Hepatocyte (in vitro differentiated cells): Measurements from ENCODE around the gene NFIX.

Source experiments
- EZH2 ChIP-seq: fragments of 200-600 bp; sonication (generic); IDR thresholded peaks from 2 replicates; pipeline ENCODE4 v1.6.1; 2016; ENCODE audit warnings: antibody characterized with exemption, mild to moderate bottlenecking, borderline replicate concordance
- EZH2phosphoT487 ChIP-seq: fragments of 200-600 bp; sonication (generic); IDR thresholded peaks from one replicate; pipeline ENCODE4 v1.6.1; 2018; ENCODE audit warnings: antibody characterized with exemption, mild to moderate bottlenecking, low read depth, moderate library complexity; ENCODE audit not compliant: unreplicated experiment, severe bottlenecking
- TF ChIP-seq, protein P1 (sequence below): fragments of 200-600 bp; sonication (generic); IDR thresholded peaks from 2 replicates; pipeline ENCODE4 v1.5.1; 2016; ENCODE audit warnings: antibody characterized with exemption, mild to moderate bottlenecking; ENCODE audit not compliant: poor library complexity

- no peak for TF ChIP-seq EZH2phosphoT487
- TF ChIP-seq, protein P1, sequence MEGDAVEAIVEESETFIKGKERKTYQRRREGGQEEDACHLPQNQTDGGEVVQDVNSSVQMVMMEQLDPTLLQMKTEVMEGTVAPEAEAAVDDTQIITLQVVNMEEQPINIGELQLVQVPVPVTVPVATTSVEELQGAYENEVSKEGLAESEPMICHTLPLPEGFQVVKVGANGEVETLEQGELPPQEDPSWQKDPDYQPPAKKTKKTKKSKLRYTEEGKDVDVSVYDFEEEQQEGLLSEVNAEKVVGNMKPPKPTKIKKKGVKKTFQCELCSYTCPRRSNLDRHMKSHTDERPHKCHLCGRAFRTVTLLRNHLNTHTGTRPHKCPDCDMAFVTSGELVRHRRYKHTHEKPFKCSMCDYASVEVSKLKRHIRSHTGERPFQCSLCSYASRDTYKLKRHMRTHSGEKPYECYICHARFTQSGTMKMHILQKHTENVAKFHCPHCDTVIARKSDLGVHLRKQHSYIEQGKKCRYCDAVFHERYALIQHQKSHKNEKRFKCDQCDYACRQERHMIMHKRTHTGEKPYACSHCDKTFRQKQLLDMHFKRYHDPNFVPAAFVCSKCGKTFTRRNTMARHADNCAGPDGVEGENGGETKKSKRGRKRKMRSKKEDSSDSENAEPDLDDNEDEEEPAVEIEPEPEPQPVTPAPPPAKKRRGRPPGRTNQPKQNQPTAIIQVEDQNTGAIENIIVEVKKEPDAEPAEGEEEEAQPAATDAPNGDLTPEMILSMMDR = no peak
- no peak for TF ChIP-seq EZH2
Observed at GRCh38 chr19:13053238-13053637, 58.0 kb downstream of the NFIX start.
